Kidney (tissue), 14 donors: ENCODE data around the gene CDK16. TPM values are rescaled to one million over a fixed set of nuclear protein-coding genes. Genes with fewer than 3 reads are reported as not detected.
A peak's percentile ranks its signal among the peaks of the same experiment; 100 is the strongest.

Experiments used
- DNase-seq, 5 donors: peaks; one replicate each; pipeline ENCODE4 v3.0.0-alpha.2; 2013 to 2020
- FAIRE-seq: peaks from 2 replicates; lab custom pipeline; 2012; peaks lifted over from hg19 to GRCh38; lab: Jason Lieb, UNC
- H3K27ac ChIP-seq, 2 donors: one replicate each; pipeline ENCODE4 v1.7.0; 2013; ENCODE audit warnings: low read depth in 2 of 2, low read length in 2 of 2, inconsistent platforms in 1 of 2
- H3K27me3 ChIP-seq: one replicate; pipeline ENCODE4 v1.7.1; 2013; ENCODE audit warnings: low read length, inconsistent platforms; ENCODE audit not compliant: control insufficient read depth, insufficient read depth
- H3K36me3 ChIP-seq, 3 donors: one replicate each; pipeline versions ENCODE4 v1.7.0 to v1.7.1; 2013; ENCODE audit warnings: low read length in 3 of 3, control low read depth in 1 of 3, inconsistent platforms in 1 of 3; ENCODE audit not compliant: insufficient read depth in 3 of 3, control insufficient read depth in 2 of 3
- H3K4me1 ChIP-seq, 3 donors: one replicate each; pipeline versions ENCODE4 v1.7.0 to v1.7.1; 2013; ENCODE audit warnings: low read length in 3 of 3, inconsistent platforms in 1 of 3, low read depth in 1 of 3; ENCODE audit not compliant: control insufficient read depth in 2 of 3, insufficient read depth in 2 of 3
- H3K4me3 ChIP-seq, 3 donors: one replicate each; pipeline versions ENCODE4 v1.7.0 to v1.8.1; 2013; ENCODE audit warnings: low read length in 3 of 3, control low read depth in 1 of 3, inconsistent platforms in 1 of 3
- H3K9ac ChIP-seq, 3 donors: one replicate each; pipeline versions ENCODE4 v1.7.0 to v1.7.1; 2013; ENCODE audit warnings: low read length in 3 of 3, control low read depth in 1 of 3, inconsistent platforms in 1 of 3
- H3K9me3 ChIP-seq, 3 donors: one replicate each; pipeline versions ENCODE4 v1.7.0 to v1.7.1; 2013; ENCODE audit warnings: low read length in 3 of 3, control low read depth in 1 of 3, inconsistent platforms in 1 of 3; ENCODE audit not compliant: control insufficient read depth in 2 of 3, insufficient read depth in 1 of 3
- CTCF ChIP-seq: IDR thresholded peaks from 3 replicates; pipeline ENCODE4 v1.5.1; 2012; ENCODE audit warnings: mild to moderate bottlenecking, moderate library complexity, borderline replicate concordance; ENCODE audit not compliant: insufficient read depth; ENCODE audit errors: extremely low read depth
- intact Hi-C: fragments of 100-400 bp; cut with DNase I; formaldehyde crosslinking; loops from one replicate; pipeline ENCODE4 v1.11.1; 2022
- polyA plus RNA-seq: library from polyadenylated mRNA; stranded (reverse); fragments of 350-450 nt; fragmentation: Illumina TruSeq; extraction: RNeasy Lipid Tissue Mini Kit (QIAGEN cat#74804); gene quantifications from one replicate; pipeline ENCODE4 v1.2.3, GENCODE V29; 2014; ENCODE audit warnings: low read depth, low replicate concordance; ENCODE audit not compliant: insufficient read depth
- total RNA-seq: library from RNA; stranded (reverse); fragmentation: NEBNext Ultra II Directional; extraction: Animal tissue kit (Norgen Biotek cat#: 25700); gene quantifications from one replicate; pipeline ENCODE4 v1.2.1, GENCODE V29; 2021
- donor health status: control.
- donor health status: control.
- donor health status: control.
- donor health status: control.
- donor health status: control.
- donor health status: DM: yes; HTN: yes; CAD: no.
- donor health status: Normal renal cell carcinoma (clear cell type).

The CDK16 gene
- total and polyA plus RNA-seq, 2 donors from 2014 or later: 89.1 to 96.1 TPM

- Histone ChIP-seq H3K4me3 (peak overlapping the region in 1 of 3 donors; percentile 47), H3K4me1 (peaks cover 0 to 37% (median 19%) of the 10 kb centered on the region in 3 donors), H3K9ac (peak overlapping the region in 1 of 3 donors; percentile 26), H3K27me3 (no peaks in the 10 kb centered on the region), H3K27ac (no peak overlapping the region), H3K36me3 (peaks cover 12 to 41% (median 18%) of the 10 kb centered on the region in 3 donors), H3K9me3 (no peaks in the 10 kb centered on the region)
- no peak for TF ChIP-seq CTCF
- intact Hi-C loops: no loop called here
- FAIRE-seq (no peak), DNase-seq (no peak)
Observed at GRCh38 chrX:47198026-47198686, 20.3 kb upstream of the CDK16 start.

- intact Hi-C loops: no loop called here
- peaks cover 12 to 41% (median 20%) of the 10 kb centered on the region in 3 donors for H3K36me3 ChIP-seq
- H3K4me1 ChIP-seq: peaks cover 0 to 37% (median 19%) of the 10 kb centered on the region in 3 donors
- H3K4me3 ChIP-seq: no peak overlapping the region
- FAIRE-seq: no peak
- H3K27ac ChIP-seq: no peak overlapping the region
- no peak for DNase-seq
- no peak for TF ChIP-seq CTCF
- no peaks in the 10 kb centered on the region for H3K9me3 ChIP-seq
- no peaks in the 10 kb centered on the region for H3K27me3 ChIP-seq
- H3K9ac ChIP-seq: peak overlapping the region in 1 of 3 donors; percentile 26
Observed at GRCh38 chrX:47198687-47199080, 19.8 kb upstream of the CDK16 start.

- H3K9me3 ChIP-seq: no peaks in the 10 kb centered on the region
- no peak overlapping the region for H3K4me3 ChIP-seq
- peaks cover 0 to 37% (median 19%) of the 10 kb centered on the region in 3 donors for H3K4me1 ChIP-seq
- no peaks in the 10 kb centered on the region for H3K27me3 ChIP-seq
- H3K36me3 ChIP-seq: peaks cover 13 to 44% (median 20%) of the 10 kb centered on the region in 3 donors
- no peak for TF ChIP-seq CTCF
- intact Hi-C loops: no loop called here
- H3K27ac ChIP-seq: no peak overlapping the region
- DNase-seq (no peak), FAIRE-seq (no peak)
- no peak overlapping the region for H3K9ac ChIP-seq
Observed at GRCh38 chrX:47199286-47199685, 19.2 kb upstream of the CDK16 start.
